ENCODE measurements around the gene EIF6.

The EIF6 gene

GRCh38 chr20:35235881-35236280 is 48.7 kb downstream of the EIF6 start:
- DNase-seq (ENCODE audit: insufficient read length, low spot score): no peak
- TF ChIP-seq TAF1 (IDR thresholded peaks at IDR 0.05; ENCODE audit: low read depth, low read length) (no peak), PAX5 (IDR thresholded peaks at IDR 0.05; ENCODE audit: insufficient read depth, low read length, severe bottlenecking) (no peak), POU2F2 (IDR thresholded peaks at IDR 0.05; ENCODE audit: low read depth, low read length) (no peak), POLR2A (IDR thresholded peaks at IDR 0.05; ENCODE audit: low read depth, low read length) (no peak), POLR2AphosphoS5 (IDR thresholded peaks at IDR 0.05; ENCODE audit: low read depth, low read length) (no peak), SPI1 (IDR thresholded peaks at IDR 0.05; ENCODE audit: low read depth, low read length) (no peak)
- no peak for FAIRE-seq

DNA sequence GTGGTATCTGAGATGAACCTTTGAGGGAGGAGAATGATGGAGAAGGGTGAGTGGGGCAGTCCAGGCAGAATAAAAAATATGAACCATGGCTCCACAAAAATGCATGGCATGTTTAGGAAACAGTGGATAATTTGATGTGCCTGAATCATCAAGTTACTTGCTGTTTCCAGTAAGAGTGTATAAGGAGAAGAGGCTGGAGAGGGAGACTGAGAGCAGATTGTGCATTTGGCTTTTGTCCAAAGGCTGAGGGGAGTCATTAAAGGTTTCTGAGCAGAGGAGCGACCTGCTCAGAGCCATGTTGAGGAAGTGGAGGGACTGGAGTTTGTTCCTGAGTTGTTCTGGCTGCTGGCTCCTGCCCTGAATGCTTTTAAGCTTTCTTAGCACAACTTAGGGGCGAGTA is 52.0 kb downstream of the EIF6 start:
- FAIRE-seq (no peak), DNase-seq (ENCODE audit: insufficient read length, low spot score) (no peak)
- TF ChIP-seq SPI1 (IDR thresholded peaks at IDR 0.05; ENCODE audit: low read depth, low read length) (no peak), POLR2AphosphoS5 (IDR thresholded peaks at IDR 0.05; ENCODE audit: low read depth, low read length) (no peak)

All from GM12891 (cell line).